GM18951 (cell line): ENCODE measurements around the gene GFM1.
"Not testable (repeated sequence)": the region's sequence is repeated elsewhere in the genome, so short reads cannot be mapped to it uniquely, and the experiment has no call there.

Experiments used
- POLR2A ChIP-seq: IDR thresholded peaks from 4 replicates; pipeline ENCODE4 v1.6.1; 2011; ENCODE audit warnings: mild to moderate bottlenecking; ENCODE audit not compliant: insufficient read length, insufficient read depth; ENCODE audit errors: extremely low read depth
- in situ Hi-C: fragments of 300-500 bp; cut with MboI; formaldehyde crosslinking; loops from one replicate; pipeline ENCODE4 v1.12.0; 2022; ENCODE audit warnings: low sequenced_read_pairs, mixed read lengths, inconsistent platforms; ENCODE audit not compliant: unreplicated experiment

GFM1 gene

GRCh38 chr3:158660711-158661110 lies 16.4 kb downstream of the GFM1 start:
- in situ Hi-C loops: no loop called here
- no peak for TF ChIP-seq POLR2A

- in situ Hi-C loops: no loop called here
Measured at GRCh38 chr3:158663246-158663645, 18.9 kb downstream of the GFM1 start.

GRCh38 chr3:158663832-158664231 lies 19.5 kb downstream of the GFM1 start:
- TF ChIP-seq POLR2A: no peak
- in situ Hi-C loops: no loop called here

More at GRCh38 chr3:158663246-158663645, 18.9 kb downstream of the GFM1 start:
- no peak for TF ChIP-seq POLR2A

- no peak for TF ChIP-seq POLR2A
- in situ Hi-C loops: no loop called here
Measured at GRCh38 chr3:158666416-158666815, 22.1 kb downstream of the GFM1 start.

GRCh38 chr3:158668506-158668905 lies 24.2 kb downstream of the GFM1 start:
- no peak for TF ChIP-seq POLR2A
- in situ Hi-C loops: no loop called here

GRCh38 chr3:158671821-158672214 lies 27.5 kb downstream of the GFM1 start:
- TF ChIP-seq POLR2A: no peak
- in situ Hi-C loops: no loop called here

GRCh38 chr3:158672215-158673176 lies 28.2 kb downstream of the GFM1 start, which contains the start of gene LXN:
LXN (minus strand) TSS chr3:158672648; CDS start chr3:158672478, 170 bp downstream.
- in situ Hi-C loops: no loop called here
- TF ChIP-seq POLR2A: peak; percentile 75

- no peak for TF ChIP-seq POLR2A
- in situ Hi-C loops: no loop called here
Measured at GRCh38 chr3:158678687-158679086, 34.4 kb downstream of the GFM1 start.

- TF ChIP-seq POLR2A: no peak
- in situ Hi-C loops: no loop called here
Measured at GRCh38 chr3:158679547-158680000, 35.2 kb downstream of the GFM1 start.

- no peak for TF ChIP-seq POLR2A
- in situ Hi-C loops: no loop called here
Measured at GRCh38 chr3:158680861-158681260, 36.5 kb downstream of the GFM1 start.

GRCh38 chr3:158683230-158683962 lies 39.1 kb downstream of the GFM1 start:
- in situ Hi-C loops: no loop called here

GRCh38 chr3:158685159-158685558 lies 40.8 kb downstream of the GFM1 start:
- in situ Hi-C loops: no loop called here
- no peak for TF ChIP-seq POLR2A

More at GRCh38 chr3:158683230-158683962, 39.1 kb downstream of the GFM1 start:
- TF ChIP-seq POLR2A: no peak

GRCh38 chr3:158693866-158694456 lies 49.6 kb downstream of the GFM1 start:
- in situ Hi-C loops: not testable (repeated sequence)
